HG02884 (cell line): ENCODE results near the gene PLA2G4E.

ENCODE experiments used
- ATAC-seq: cut with Tn5 transposase; IDR thresholded peaks from one replicate; pipeline ENCODE4 v1.9.1; 2021; ENCODE audit warnings: mild to moderate bottlenecking, moderate library complexity; ENCODE audit not compliant: unreplicated experiment

The PLA2G4E gene

DNA sequence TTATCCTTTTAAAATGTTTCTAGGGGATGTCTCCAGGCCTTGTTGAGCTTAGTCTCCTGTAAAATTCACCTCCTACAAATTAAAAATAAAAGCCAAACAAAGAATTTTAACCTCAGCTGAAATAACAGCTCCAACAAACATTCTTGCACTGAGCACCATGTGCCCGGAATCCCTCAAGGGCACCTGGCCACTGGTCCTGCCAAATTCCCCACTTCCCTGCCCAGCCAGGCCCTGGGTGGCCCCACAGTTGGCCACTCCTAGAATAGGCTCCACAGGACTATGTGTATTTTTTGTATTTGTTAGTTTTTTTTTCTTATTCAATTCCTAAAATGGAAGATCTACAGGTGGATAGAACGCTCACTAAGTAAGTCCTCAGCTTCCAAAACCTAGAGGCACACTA is 33.1 kb upstream of the PLA2G4E start:
- no peak for ATAC-seq

DNA sequence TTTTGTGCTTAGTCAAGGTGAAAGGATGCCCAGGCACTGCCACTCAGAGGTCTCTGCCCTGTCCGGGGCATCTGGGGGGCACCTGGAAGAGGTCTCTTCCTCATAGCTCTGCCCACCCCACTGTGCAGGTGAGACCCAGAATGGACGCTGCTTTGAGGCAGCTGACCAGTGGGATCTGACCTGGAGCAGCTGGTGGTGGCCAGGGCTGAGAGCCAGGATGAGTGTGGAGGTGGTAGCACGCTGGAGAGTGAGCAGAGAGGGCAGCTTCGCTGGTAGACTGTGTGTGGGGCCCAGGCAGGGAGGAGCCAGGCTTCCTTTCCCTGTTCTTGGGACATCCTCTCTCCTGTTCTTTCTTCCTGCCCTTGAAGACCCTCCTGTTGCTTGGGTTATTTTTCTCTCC is 32.2 kb upstream of the PLA2G4E start:
- no peak for ATAC-seq

DNA sequence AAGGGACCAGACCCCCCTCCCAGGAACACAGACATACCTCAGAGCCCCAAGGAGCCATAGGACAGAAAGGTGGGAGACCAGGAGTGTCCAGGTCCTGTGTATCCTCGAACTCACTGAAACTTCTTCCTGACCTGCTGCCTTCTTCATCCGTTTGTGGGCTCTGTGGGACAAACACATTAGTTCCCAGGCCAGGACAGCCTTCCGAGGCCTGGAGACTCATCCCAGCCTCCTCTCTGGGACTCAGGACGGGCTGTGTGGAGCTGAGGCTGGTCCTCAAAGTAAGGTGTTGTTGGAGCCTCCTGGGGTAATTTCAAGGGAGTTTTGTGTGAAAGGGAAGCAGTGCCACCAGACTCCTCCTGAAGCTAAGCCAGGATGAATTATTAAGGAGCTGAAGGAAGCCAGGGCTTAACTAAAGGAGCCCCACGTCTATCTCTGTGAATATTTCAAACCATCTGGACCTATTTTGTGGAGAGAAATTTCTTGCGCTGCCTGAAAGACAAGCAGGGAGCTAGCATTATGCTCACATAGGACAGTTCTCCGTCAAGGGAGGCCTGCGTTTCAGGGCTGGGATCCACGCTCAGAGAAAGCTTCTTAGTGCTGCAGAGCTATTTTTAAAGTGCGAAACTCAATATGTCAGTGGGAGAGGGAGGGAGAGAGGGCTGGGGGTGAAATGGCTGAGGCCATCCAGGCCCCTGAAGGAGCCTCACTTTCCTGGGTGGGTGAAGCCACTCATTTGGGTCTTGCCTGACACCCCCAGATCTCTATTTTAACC is 29.8 kb upstream of the PLA2G4E start:
- no peak for ATAC-seq

DNA sequence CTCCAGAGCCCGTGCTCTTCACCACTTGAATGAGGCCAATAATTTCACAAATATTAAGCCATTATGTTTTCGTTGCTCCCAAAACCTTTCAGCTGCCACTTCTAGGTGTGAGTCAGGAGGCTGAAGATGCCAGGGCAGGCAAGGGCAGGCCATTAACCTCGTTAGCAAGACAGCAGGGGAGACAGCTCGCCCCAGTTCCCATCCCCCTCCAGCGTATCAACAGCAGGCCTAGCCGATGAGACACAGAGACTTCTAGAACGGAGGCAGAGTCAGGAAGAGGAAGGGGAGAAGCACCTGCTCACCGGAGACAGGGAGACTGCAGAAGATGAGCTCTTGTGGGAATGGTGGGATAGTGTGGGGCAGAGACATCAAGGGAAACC is 28.0 kb upstream of the PLA2G4E start:
- ATAC-seq: no peak

DNA sequence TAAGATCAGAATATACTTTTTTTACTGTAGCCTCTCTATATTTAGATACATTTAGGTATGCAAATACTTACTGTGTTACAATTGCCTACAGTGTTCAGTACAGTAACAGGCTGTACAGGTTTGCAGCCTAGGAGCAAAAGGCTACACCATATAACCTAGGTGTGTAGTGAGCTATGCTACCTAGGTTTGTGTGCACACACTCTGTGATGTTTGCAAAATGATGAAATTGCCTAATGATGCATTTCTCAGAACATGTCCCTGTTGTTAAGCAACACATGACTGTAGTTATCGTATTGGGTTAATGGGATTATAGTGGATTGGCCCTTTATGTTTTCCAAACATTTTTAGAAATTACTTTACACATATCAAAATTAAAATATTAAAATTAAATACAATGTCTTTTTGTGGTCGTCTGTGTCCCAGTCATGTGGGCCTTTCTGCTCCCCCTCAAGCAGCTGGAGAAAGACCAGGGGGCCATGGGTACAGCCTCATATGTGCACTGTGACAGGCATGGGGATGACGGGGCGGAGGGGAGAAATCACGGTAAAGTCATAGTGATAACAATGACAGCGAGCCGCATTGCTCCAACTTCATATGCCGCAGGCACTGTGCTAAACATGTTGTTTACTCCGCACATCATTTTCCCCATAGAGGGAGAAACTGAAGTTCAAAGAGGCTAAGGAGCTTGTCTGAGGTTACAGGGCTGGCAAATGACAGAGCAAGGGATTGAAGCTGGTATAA is 27.4 kb upstream of the PLA2G4E start:
- ATAC-seq: no peak

DNA sequence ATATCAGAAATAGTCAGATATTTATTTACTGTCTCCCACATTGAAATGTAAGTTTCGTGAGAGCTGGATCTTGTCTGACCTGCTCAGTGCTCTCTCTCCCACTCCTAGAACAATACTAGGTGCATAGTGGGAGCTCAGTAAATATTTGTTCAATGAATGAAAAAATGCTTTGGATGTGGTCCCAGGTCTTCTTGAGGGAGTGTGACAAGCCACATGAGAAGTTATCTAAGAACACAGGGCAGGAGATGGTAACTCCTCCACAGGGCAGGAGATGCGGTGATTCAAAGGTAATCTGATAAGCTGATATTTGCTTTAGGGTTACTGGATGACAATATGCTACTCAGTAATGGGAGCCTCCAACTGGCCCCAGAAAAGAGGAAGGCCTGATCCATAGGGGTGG is 25.8 kb upstream of the PLA2G4E start:
- ATAC-seq: no peak

DNA sequence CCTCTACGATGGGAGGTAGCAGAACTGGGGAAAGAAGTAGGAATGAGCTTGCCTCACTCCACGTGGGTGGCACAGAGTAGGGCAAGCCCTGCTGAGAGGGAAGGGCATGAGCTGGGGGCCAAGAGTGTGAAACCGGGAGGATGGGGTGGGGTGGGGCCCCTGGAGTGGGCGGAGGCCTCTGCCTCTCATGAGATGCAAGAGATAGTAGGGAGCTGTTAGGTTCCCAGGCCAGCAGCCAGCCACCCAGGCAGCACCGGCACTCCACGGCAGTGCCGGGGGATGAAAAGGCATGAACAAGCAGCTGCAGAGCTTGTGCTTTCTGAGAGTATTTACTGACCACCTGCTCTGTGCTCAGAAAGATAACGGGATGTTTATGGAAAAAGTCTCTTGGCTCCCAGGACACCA is 24.4 kb upstream of the PLA2G4E start:
- no peak for ATAC-seq

DNA sequence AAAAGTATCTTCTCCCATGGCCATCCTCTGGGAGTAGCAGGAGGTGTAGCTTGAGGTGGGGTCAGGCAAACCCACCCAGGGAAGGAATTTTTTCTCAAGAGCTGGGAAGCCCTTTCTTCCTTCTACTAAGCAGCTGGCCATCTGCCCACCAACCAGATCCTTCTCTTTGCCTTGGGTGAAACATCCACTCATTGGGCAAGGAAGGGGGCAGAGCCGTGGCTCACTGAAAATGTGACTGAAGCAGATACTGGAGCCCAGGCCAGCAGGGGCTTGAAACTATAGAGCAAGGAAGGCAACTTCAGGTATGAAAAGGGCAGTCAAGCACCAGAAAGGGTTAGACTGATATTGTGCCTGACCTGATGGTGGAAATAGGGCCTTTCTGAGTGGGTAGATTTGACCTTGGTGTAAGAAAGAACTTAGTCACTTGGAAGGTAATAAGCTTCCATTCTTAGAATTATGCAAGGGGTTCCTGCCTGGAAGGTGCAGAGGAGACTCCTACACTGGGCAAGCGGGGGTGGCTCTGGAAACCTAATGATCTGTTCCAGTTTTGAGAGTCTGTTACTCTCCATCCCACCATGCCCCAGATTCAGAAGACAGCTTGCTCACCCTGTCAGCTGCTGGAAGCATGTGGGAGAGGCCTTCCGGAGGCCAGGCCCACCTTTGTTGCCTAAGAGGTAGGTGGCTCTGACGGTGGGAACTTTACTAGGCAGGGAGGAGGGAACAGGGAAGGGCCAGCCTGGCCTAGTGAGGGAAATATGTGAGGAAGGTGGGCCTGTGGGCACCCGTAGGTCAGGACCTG is 22.0 kb upstream of the PLA2G4E start:
- no peak for ATAC-seq

DNA sequence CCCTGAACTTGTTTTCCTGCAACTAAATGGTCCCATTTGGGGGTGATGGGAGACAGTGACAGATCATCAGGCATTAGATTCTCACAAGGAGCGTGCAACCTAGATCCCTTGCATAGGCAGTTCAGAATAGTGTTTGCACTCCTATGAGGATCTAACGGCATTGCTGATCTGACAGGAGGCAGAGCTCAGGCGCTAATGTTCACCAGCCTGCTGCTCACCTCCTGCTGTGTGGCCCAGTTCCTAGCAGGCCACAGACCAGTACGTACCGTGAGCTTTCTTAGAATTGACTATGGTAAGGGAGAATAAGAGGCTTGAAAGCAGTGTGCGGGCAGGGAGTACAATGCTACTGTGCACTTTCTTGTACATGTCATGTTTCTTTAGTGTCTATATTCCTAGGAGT is 17.6 kb upstream of the PLA2G4E start:
- ATAC-seq: no peak

DNA sequence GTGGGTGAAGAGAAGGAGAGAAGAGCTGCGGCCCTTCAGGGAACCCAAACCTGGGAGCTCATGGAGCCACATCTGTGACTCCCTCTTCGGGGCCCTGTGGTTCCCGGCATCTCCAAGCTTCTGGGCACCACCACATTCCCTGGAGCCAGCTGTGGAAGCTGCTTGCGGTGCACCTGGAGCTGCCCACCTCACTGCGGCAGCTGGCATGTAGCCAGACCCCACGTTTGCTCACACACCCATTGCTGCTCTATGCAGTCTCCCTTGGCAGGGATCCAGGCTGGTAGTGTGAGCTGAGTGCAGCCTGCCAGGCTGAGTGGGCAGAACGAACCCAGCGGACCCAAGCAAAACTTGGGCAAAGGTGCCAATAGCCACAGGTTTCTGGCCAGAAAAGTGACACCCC is 16.8 kb upstream of the PLA2G4E start:
- no peak for ATAC-seq

DNA sequence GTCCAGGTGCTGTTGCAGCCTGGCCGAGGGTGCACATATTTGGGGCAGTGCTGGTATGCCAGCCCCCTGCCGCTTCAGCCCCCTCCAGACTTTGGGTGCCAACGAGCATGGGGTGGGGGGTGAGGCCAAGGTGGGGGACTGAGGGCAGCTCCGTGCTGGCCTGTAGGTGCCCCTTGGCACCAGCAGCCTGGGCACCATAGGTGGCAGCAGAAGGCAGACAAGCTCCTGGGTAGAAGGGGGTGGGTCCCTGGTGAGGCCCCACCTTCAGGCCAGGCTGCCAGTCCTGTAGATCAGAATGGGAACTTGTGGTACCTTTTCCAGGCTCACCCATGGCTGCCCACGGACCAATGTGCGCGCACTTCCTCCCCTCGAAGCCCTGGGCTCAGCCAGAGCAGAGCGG is 16.1 kb upstream of the PLA2G4E start:
- no peak for ATAC-seq

DNA sequence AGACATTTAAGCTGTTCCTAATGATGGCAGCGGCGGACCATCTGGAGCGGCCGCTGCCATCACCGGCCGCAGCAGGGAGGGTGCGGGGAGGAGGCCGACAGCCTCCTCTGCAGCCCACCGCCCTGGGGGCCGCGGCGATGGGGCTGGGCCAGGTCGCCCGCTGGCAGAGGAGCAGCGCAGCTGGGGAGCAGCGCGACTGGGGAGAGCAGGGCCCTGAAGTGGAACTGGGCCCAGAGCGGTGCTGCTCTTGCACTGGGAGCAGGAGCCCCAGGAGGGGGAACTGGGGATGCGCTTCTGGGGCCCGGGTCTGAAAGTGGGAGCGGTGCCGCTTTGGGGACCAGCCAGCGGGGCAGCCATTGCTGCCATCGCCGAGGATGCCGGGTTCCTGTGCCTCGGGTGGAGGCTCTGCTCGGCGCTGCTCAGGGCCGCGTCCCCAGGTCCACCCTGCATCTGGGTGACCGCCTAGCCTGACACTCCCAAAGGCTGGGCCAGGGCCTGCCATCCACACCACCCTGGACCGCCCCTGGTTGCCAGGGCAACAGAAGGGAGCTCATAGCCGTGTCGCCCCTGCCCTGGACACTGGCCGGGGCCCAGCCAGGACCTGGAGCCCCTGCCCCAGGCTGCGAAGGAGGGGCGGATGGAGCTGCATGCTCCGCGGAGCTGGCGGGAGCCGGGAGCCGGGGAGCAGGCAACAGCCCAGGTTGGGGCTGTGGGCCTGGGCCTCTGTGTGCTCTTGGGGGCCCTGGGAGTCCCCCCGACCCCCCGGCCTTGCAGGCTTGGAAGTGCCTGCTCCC is 15.5 kb upstream of the PLA2G4E start:
- no peak for ATAC-seq

DNA sequence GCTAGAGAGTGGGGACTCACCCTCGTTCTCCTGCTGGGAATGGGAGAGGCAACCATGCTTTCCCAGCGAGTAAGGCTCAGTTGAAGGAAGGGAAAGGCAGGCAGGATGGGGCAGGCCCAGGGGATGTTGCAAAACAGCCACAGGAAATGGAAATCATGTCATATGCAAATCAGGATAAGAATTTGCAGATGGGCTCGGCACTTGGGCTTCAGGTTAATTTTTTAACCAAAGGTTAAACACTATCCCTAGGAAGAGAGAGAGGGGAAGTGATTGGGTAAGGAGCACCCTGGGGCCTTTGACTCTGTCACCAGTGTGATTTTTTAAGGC is 14.6 kb upstream of the PLA2G4E start:
- ATAC-seq: no peak

DNA sequence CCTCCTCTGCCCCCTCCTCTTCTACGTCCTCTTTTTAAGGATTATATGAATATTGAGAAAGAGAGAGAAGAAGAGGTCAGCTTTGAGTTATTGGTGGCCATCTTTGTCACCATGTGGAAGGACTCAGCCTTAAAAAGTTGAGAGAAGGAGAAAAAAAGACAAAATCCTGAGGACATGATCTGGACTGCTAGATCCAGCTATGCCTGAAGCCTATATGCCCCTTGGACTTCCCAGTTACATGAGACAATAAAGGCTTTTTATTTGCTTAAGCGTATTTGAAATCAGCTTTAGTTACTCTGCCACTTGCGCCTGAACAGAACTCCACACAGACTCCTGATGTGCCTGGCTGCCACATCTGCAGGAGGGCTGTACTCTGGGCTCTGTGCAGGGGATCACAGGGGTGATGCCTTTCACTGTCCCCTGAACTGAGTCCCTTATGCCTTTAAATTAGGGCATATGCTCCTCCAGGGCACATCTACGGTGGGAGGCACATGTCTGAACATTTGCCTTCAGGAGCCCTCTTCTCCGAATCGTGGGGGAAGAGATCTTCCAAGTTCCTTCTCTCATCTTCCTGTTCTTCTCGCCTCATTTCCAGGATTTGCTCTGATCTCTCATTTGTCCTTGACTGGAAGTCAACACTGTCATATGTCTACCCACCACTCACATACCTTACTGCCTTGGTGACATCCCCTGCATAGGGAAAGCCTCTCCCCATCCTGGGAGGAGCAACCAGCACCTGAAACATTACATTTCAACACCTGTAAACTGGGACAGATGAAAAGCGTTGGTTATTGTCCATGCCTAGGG is 14.0 kb upstream of the PLA2G4E start:
- no peak for ATAC-seq

DNA sequence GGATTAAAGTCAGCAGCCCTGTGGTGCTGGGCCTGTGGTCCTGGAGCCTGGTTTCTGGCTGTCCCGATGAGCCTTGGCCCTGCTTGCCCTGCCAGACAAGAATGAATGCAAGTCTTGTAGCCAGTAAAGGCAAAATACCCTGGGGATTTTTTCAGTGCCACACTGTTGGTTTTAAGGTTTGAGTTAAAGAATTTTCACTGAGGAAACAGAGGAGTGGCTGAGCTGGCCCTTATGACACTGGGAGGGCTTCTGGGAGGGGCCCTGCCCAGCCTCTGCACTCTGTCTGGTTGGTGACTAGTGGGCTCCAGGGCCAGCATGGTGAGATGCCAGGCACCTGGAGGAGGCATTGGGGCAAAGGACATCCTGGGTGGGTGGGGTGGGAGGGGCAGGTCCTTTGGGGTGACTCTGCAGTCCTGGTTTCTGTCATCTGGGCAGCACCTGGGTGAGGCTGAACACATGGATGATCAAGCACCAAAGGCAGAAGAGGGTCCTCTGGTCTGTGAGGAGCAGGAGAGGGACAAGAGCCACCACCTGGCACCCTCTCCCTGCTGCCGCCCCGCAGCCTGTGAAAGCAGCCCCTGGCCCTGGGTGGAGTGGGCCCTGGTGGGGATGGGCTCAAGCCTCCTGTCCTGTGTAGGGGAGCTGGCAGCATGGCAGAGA is 12.5 kb upstream of the PLA2G4E start:
- no peak for ATAC-seq

DNA sequence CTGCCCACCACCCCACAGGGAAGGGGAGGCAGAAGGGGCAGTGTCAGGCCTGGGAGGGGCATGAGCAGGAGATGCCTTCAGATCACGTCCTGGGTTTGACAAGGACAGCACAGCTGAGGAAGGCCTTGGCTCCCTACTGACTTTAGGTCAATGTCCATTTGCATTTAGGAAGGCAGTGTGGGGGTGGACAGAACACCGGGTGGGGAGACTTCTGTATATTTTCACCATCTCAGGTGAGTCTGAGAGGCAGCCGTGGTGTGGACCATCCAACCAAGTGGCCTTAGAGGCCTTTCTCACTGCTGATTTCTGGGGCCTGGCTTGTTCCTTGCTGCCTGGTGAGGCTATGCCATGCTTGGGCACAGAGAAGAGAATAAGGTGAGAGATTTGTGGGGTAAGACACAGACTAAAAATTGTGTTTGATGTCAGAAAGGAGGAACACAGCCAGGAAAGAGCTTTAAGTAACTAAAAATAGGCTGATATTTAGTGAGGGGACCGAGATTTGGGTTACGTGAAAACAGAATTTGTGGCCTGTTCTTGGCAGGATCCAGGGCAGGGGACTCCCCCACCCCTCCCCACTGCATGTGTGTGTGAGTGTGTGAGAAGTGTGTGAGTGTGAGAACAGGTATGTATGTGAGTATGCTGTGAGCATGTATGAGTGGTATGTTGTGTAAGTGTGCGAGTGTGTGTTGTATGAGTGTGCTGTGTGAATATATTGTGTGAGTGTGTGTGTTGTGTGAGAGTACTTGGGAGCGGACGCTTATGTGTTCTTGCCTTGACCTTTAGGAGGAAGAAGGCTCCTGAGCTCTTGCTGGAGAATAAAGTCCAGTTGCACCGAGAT is 11.8 kb upstream of the PLA2G4E start:
- no peak for ATAC-seq

DNA sequence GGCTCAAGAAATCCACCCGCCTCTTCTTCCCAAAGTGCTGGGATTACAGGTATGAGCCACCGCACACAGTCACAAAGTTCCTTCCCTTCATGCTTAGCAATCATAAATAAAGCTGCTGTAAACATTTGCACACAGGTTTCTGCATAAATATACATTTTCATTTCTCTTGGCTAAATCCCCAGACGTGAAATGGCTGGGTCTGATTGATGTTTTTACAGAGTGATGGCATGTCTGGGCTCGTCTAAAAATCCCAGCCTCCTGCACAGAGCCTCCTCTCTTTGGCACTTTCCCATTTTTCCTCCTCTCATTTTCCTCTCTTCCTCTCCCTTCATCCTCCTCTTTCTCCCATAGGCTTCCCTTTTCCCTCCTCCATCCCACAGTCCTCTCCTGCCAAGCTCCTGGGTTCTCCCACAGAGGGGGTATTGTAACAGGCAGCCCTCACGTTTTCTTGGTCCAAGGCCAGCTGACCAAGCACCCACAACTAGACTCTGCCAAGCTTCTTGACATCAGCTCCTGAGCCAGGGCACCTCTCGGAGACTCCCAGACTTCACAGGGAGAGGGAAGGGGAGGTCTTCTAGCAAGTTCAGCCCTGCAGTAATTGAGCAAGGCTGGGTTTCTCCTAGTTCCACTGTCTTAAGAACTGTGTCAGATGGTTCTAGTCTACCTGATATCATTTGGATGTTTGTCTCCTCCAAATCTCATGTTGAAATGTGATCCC is 10.5 kb upstream of the PLA2G4E start:
- ATAC-seq: no peak

DNA sequence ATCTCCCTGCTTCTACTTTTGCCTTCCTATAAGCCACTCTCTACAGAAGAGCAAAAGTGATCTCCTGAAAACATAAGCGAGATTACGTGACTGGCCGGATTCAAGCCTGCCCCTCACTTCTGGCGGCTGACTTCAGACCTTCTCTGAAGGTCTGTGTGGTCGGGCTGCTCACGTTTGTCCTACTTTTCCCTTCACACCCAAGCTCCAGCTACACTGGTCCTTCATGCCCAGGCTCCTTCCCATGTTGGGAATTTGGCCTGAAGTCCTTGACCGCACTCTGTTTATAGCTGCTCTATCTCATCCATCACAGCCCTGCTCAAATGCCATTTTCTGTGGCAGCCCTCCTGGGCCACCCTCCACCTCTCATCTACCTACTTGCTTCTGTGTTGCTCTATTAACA is 6.7 kb upstream of the PLA2G4E start:
- no peak for ATAC-seq
